A673 (cell line): Measurements from ENCODE around the gene CD6. TPM values are rescaled to one million over a fixed set of nuclear protein-coding genes. Genes with fewer than 3 reads are reported as not detected.

Source experiments
- BruUV-seq: library from RNA; stranded (reverse); fragments of 400-500 nt; replicated peaks from 2 replicates; lab custom pipeline; 2021; lab: Mats Ljungman, UMichigan
- CTCF ChIA-PET: fragments of 300-600 bp; sonication (Branson Sonifier 250); formaldehyde crosslinking; loops from one replicate; lab custom pipeline; 2022; ENCODE audit warnings: antibody characterized with exemption; lab: Charles Lee
- POLR2A ChIA-PET: fragments of 300-600 bp; sonication (Branson Sonifier 250); formaldehyde crosslinking; loops from one replicate; lab custom pipeline; 2022; ENCODE audit warnings: antibody characterized with exemption; ENCODE audit not compliant: low non-redundant PET; lab: Charles Lee
- DNase-seq: peaks from one replicate; pipeline ENCODE4 v3.0.0-alpha.2; 2015; ENCODE audit warnings: low spot score
- H3K27ac ChIP-seq: fragments of 200-600 bp; sonication (generic); 2 replicates; pipeline ENCODE4 v1.5.1; 2016; ENCODE audit warnings: mixed run types, low read depth, mild to moderate bottlenecking, mixed read lengths, antibody characterized with exemption, low read length; ENCODE audit not compliant: poor library complexity, severe bottlenecking
- H3K27me3 ChIP-seq: fragments of 200-600 bp; sonication (generic); replicated peaks from 2 replicates; pipeline ENCODE4 v1.6.1; 2017; ENCODE audit warnings: mixed run types, low read depth, mild to moderate bottlenecking, mixed read lengths, antibody characterized with exemption, low read length; ENCODE audit not compliant: insufficient read depth, poor library complexity
- H3K36me3 ChIP-seq: fragments of 200-600 bp; sonication (generic); 2 replicates; pipeline ENCODE4 v1.6.1; 2016; ENCODE audit warnings: mixed run types, mild to moderate bottlenecking, mixed read lengths, antibody characterized with exemption, low read length; ENCODE audit not compliant: insufficient read depth, poor library complexity, severe bottlenecking
- H3K4me1 ChIP-seq: fragments of 200-600 bp; sonication (generic); 2 replicates; pipeline ENCODE4 v1.6.1; 2017; ENCODE audit warnings: mixed run types, mild to moderate bottlenecking, mixed read lengths, antibody characterized with exemption, low read length; ENCODE audit not compliant: insufficient read depth, poor library complexity, severe bottlenecking
- H3K4me3 ChIP-seq: fragments of 200-600 bp; sonication (generic); 2 replicates; pipeline ENCODE4 v1.5.1; 2016; ENCODE audit warnings: low read depth, mixed run types, mild to moderate bottlenecking, mixed read lengths, low read length; ENCODE audit not compliant: poor library complexity, severe bottlenecking
- H3K9me3 ChIP-seq: fragments of 200-600 bp; sonication (generic); 2 replicates; pipeline ENCODE4 v1.6.1; 2016; ENCODE audit warnings: mixed run types, low read depth, mild to moderate bottlenecking, mixed read lengths, antibody characterized with exemption, low read length; ENCODE audit not compliant: poor library complexity, severe bottlenecking
- CTCF ChIP-seq: fragments of 300-800, 200-600 bp; sonication (generic); conservative IDR thresholded peaks from 2 replicates; pipeline ENCODE4 v1.5.1; 2017; ENCODE audit warnings: low read depth, mild to moderate bottlenecking, antibody characterized with exemption, low read length, moderate library complexity, mixed read lengths
- EZH2 ChIP-seq: fragments of 200-600 bp; sonication (generic); IDR thresholded peaks from 2 replicates; pipeline ENCODE4 v1.6.1; 2017; ENCODE audit warnings: borderline replicate concordance, low read depth, mild to moderate bottlenecking, mixed read lengths, antibody characterized with exemption, low read length; ENCODE audit not compliant: poor library complexity, severe bottlenecking
- intact Hi-C: fragments of 100-400 bp; cut with micrococcal nuclease; formaldehyde crosslinking; loops from one replicate; pipeline ENCODE4 v1.10.0; 2022; ENCODE audit not compliant: unreplicated experiment
- total RNA-seq: library from RNA; stranded (reverse); gene quantifications from 2 replicates; pipeline ENCODE4 v1.2.3, GENCODE V29; 2021

The CD6 gene
- total RNA-seq, 1 experiment from 2014 or later: not detected

GRCh38 chr11:60981515-60981914, 10.0 kb downstream of the CD6 start:
- ChIA-PET POLR2A (no interaction called here), CTCF (no interaction called here)
- H3K27me3 ChIP-seq: no peaks in the 10 kb centered on the region
- TF ChIP-seq EZH2 (no peak), CTCF (no peak)
- H3K9me3 ChIP-seq: no peaks in the 10 kb centered on the region
- no peak for DNase-seq
- BruUV-seq: no TSS peak
- H3K36me3 ChIP-seq: no peaks in the 10 kb centered on the region
- no peak overlapping the region for H3K27ac ChIP-seq
- peaks cover 7% of the 10 kb centered on the region for H3K4me1 ChIP-seq
- no peak overlapping the region for H3K4me3 ChIP-seq
- intact Hi-C loops: no loop called here

GRCh38 chr11:60982184-60982583, 10.7 kb downstream of the CD6 start:
- no peaks in the 10 kb centered on the region for H3K36me3 ChIP-seq
- H3K27me3 ChIP-seq: no peaks in the 10 kb centered on the region
- intact Hi-C loops: no loop called here
- H3K9me3 ChIP-seq: no peaks in the 10 kb centered on the region
- ChIA-PET CTCF (interaction anchor here (0.7 kb wide), 1 partner anchor 10 kb away, joined by 4 read pairs; no protein-coding TSS in a partner anchor), POLR2A (no interaction called here)
- no peak overlapping the region for H3K27ac ChIP-seq
- DNase-seq: no peak
- TF ChIP-seq CTCF (no peak), EZH2 (no peak)
- peaks cover 7% of the 10 kb centered on the region for H3K4me1 ChIP-seq
- no TSS peak for BruUV-seq
- no peak overlapping the region for H3K4me3 ChIP-seq

GRCh38 chr11:60984149-60984548, 12.7 kb downstream of the CD6 start:
- Histone ChIP-seq H3K27me3 (no peaks in the 10 kb centered on the region), H3K4me3 (no peak overlapping the region), H3K27ac (no peak overlapping the region), H3K9me3 (no peaks in the 10 kb centered on the region), H3K36me3 (no peaks in the 10 kb centered on the region), H3K4me1 (no peaks in the 10 kb centered on the region)
- intact Hi-C loops: no loop called here
- TF ChIP-seq EZH2: no peak
- TF ChIP-seq CTCF: no peak
- BruUV-seq: no TSS peak
- ChIA-PET POLR2A (no interaction called here), CTCF (no interaction called here)
- DNase-seq: no peak
